ENCODE measurements around the gene ABCF2. TPM values are rescaled to one million over a fixed set of nuclear protein-coding genes. Genes with fewer than 3 reads are reported as not detected.

Gene ABCF2
- polyA plus RNA-seq, 1 experiment: 62.5 TPM

GRCh38 chr7:151225948-151226510 is 976 bp downstream of the ABCF2 start:
- TF ChIP-seq, protein P1, sequence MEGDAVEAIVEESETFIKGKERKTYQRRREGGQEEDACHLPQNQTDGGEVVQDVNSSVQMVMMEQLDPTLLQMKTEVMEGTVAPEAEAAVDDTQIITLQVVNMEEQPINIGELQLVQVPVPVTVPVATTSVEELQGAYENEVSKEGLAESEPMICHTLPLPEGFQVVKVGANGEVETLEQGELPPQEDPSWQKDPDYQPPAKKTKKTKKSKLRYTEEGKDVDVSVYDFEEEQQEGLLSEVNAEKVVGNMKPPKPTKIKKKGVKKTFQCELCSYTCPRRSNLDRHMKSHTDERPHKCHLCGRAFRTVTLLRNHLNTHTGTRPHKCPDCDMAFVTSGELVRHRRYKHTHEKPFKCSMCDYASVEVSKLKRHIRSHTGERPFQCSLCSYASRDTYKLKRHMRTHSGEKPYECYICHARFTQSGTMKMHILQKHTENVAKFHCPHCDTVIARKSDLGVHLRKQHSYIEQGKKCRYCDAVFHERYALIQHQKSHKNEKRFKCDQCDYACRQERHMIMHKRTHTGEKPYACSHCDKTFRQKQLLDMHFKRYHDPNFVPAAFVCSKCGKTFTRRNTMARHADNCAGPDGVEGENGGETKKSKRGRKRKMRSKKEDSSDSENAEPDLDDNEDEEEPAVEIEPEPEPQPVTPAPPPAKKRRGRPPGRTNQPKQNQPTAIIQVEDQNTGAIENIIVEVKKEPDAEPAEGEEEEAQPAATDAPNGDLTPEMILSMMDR (IDR thresholded peaks at IDR 0.05; ENCODE audit: insufficient read depth, low read depth, low read length): no peak
- H3K27me3 ChIP-seq (ENCODE audit: control insufficient read depth, insufficient read depth, low read length): no peaks in the 10 kb centered on the region
- CTCF ChIA-PET: interaction anchor here (0.6 to 1.3 kb wide), 4 partner anchors 43 to 78 kb away, joined by 3 to 4 read pairs (median 3); no protein-coding TSS in a partner anchor
- peaks cover 22% of the 10 kb centered on the region for H3K36me3 ChIP-seq (ENCODE audit: control insufficient read depth, insufficient read depth, low read length)
- POLR2A ChIA-PET: no interaction called here
- DNase-seq (ENCODE audit: low read depth): no peak
- H3K4me3 ChIP-seq (ENCODE audit: low read depth, low read length): peak overlapping the region; percentile 96

DNA sequence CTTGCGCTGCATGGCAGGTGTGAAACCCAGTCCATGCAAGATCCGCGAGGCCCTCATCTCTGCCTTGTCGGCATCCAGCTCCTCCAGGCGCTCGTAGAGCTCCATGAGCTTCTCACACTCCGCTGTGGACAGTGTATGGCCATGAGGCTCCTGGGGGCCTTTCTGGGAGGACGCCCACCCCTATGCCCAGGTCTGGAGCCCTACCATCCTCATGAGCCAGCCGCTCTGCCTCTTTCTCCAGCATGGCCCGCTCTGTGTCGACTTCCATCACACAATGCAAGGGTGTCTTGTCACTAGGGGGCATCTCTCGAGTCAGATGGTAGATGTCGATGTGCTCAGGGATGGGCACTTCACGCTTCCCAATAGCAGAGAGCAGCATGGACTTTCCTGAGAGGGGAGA is 3.3 kb downstream of the ABCF2 start:
- H3K4me3 ChIP-seq (ENCODE audit: low read depth, low read length): no peak overlapping the region
- no peaks in the 10 kb centered on the region for H3K27me3 ChIP-seq (ENCODE audit: control insufficient read depth, insufficient read depth, low read length)
- TF ChIP-seq, protein P1 (IDR thresholded peaks at IDR 0.05; ENCODE audit: insufficient read depth, low read depth, low read length): no peak
- peaks cover 31% of the 10 kb centered on the region for H3K36me3 ChIP-seq (ENCODE audit: control insufficient read depth, insufficient read depth, low read length)
- POLR2A ChIA-PET: no interaction called here
- CTCF ChIA-PET: interaction anchor here (0.6 kb wide), 1 partner anchor 79 kb away, joined by 3 read pairs; no protein-coding TSS in a partner anchor
- DNase-seq (ENCODE audit: low read depth): no peak

DNA sequence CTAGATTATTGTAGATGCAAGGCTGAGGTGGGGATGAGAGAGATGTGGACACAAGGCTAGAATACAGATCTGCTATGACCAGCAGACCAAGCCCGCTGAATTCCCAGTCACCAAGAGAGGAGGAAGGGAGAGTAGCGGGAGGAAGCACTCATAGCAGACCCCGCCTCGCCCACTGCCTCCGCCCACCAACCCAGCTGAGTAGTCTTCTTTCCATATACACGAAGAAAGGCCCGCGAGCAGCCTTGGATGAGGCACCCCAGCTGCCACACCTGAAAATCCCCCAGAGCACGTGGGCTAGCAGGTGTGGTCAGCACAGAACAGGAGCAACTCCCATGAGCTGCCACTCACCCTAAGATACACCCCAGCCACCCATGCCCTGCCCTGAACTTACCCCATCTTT is 8.8 kb downstream of the ABCF2 start:
- H3K27me3 ChIP-seq (ENCODE audit: control insufficient read depth, insufficient read depth, low read length): no peaks in the 10 kb centered on the region
- peaks cover 42% of the 10 kb centered on the region for H3K36me3 ChIP-seq (ENCODE audit: control insufficient read depth, insufficient read depth, low read length)
- no peak for DNase-seq (ENCODE audit: low read depth)
- CTCF ChIA-PET: no interaction called here
- POLR2A ChIA-PET: no interaction called here
- H3K4me3 ChIP-seq (ENCODE audit: low read depth, low read length): no peak overlapping the region
- TF ChIP-seq, protein P1 (IDR thresholded peaks at IDR 0.05; ENCODE audit: insufficient read depth, low read depth, low read length): no peak

GRCh38 chr7:151215396-151215795 is 11.6 kb downstream of the ABCF2 start:
- TF ChIP-seq, protein P1 (IDR thresholded peaks at IDR 0.05; ENCODE audit: insufficient read depth, low read depth, low read length): no peak
- no peak overlapping the region for H3K4me3 ChIP-seq (ENCODE audit: low read depth, low read length)
- no peak for DNase-seq (ENCODE audit: low read depth)
- POLR2A ChIA-PET: no interaction called here
- H3K36me3 ChIP-seq (ENCODE audit: control insufficient read depth, insufficient read depth, low read length): peaks cover 30% of the 10 kb centered on the region
- H3K27me3 ChIP-seq (ENCODE audit: control insufficient read depth, insufficient read depth, low read length): no peaks in the 10 kb centered on the region
- CTCF ChIA-PET: no interaction called here

- H3K27me3 ChIP-seq (ENCODE audit: control insufficient read depth, insufficient read depth, low read length): no peaks in the 10 kb centered on the region
- peaks cover 25% of the 10 kb centered on the region for H3K36me3 ChIP-seq (ENCODE audit: control insufficient read depth, insufficient read depth, low read length)
- no peak overlapping the region for H3K4me3 ChIP-seq (ENCODE audit: low read depth, low read length)
- POLR2A ChIA-PET: no interaction called here
- no peak for DNase-seq (ENCODE audit: low read depth)
- CTCF ChIA-PET: interaction anchor here (0.5 to 0.6 kb wide), 2 partner anchors 88 to 381 kb away, joined by 3 read pairs; no protein-coding TSS in a partner anchor
- TF ChIP-seq, protein P1 (IDR thresholded peaks at IDR 0.05; ENCODE audit: insufficient read depth, low read depth, low read length): no peak
Measured at GRCh38 chr7:151213826-151214225, 13.2 kb downstream of the ABCF2 start.

Data from BJ (cell line).